D341Med (cell line): Measurements from ENCODE around the gene LZTR1.
"Not testable (repeated sequence)": the region's sequence is repeated elsewhere in the genome, so short reads cannot be mapped to it uniquely, and the experiment has no call there.

Experiments
- DNase-seq: peaks from one replicate; pipeline ENCODE4 v3.0.0; 2012; ENCODE audit warnings: low spot score

Gene LZTR1

GRCh38 chr22:21033895-21034294, 51.8 kb downstream of the LZTR1 start:
- DNase-seq = no peak

GRCh38 chr22:21034989-21035388, 52.9 kb downstream of the LZTR1 start:
- DNase-seq = no peak

- no peak for DNase-seq
Observed at GRCh38 chr22:21038405-21038804, 56.3 kb downstream of the LZTR1 start.

- not testable (repeated sequence) for DNase-seq
Observed at GRCh38 chr22:21039158-21039557, 57.1 kb downstream of the LZTR1 start.

GRCh38 chr22:21041937-21042336, 59.8 kb downstream of the LZTR1 start:
- no peak for DNase-seq

GRCh38 chr22:21042978-21043859, 61.1 kb downstream of the LZTR1 start:
- peak; percentile 16 for DNase-seq

- DNase-seq = peak; percentile 16
Observed at GRCh38 chr22:21043860-21044535, 61.9 kb downstream of the LZTR1 start.

GRCh38 chr22:21044931-21045584, 63.0 kb downstream of the LZTR1 start:
- peak; percentile 44 for DNase-seq

- DNase-seq = peak; percentile 97
Observed at GRCh38 chr22:21045585-21046294, 63.6 kb downstream of the LZTR1 start, which contains the start of gene LRRC74B. Gene LRRC74B, plus strand, starts transcription at chr22:21045946. Its CDS starts 41 bp downstream, at chr22:21045987.

- peak; percentile 17 for DNase-seq
Observed at GRCh38 chr22:21047035-21047661, 65.1 kb downstream of the LZTR1 start.

- DNase-seq = peak; percentile 3
Observed at GRCh38 chr22:21047730-21048129, 65.6 kb downstream of the LZTR1 start.

GRCh38 chr22:21048448-21048847, 66.4 kb downstream of the LZTR1 start:
- DNase-seq = not testable (repeated sequence)
